Measurements from ENCODE around the gene INTS4.

The INTS4 gene

GRCh38 chr11:78020246-78020645 is 25.8 kb upstream of the INTS4 start (continued):
- no peak for TF ChIP-seq ZNF280C (tag by site-specific recombination; IDR thresholded peaks at IDR 0.05)
- TF ChIP-seq ZNF19 (tag by site-specific recombination; IDR thresholded peaks at IDR 0.05; ENCODE audit: low read depth) = no peak
- no peak for TF ChIP-seq ZNF621 (tag by site-specific recombination; IDR thresholded peaks at IDR 0.05)
- no peak for TF ChIP-seq ZBTB26 (tag by site-specific recombination; optimal IDR thresholded peaks at IDR 0.05)
- no peak for TF ChIP-seq ZFP3 (tag by site-specific recombination; IDR thresholded peaks at IDR 0.05; ENCODE audit: low read depth)
- no peak for TF ChIP-seq ZNF701 (tag by site-specific recombination; IDR thresholded peaks at IDR 0.05)
- TF ChIP-seq ZNF555 (tag by site-specific recombination; conservative IDR thresholded peaks at IDR 0.05) = no peak

GRCh38 chr11:78019808-78020207 is 25.3 kb upstream of the INTS4 start:
- Histone ChIP-seq H3K4me1 (ENCODE audit: control insufficient read depth, insufficient read depth, low read length) (peaks cover 4% of the 10 kb centered on the region; the same call in 1 of the 2 replicates), H3K27ac (ENCODE audit: extremely low read depth, low read depth, low read length) (no peak overlapping the region), H3K4me3 (ENCODE audit: low read depth, low read length) (no peak overlapping the region), H3K36me3 (ENCODE audit: control insufficient read depth in 2 of 2, insufficient read depth in 1 of 2, low read length in 2 of 2) (no peaks in the 10 kb centered on the region), H3K9me3 (ENCODE audit: control insufficient read depth, insufficient read depth, low read depth, low read length) (no peaks in the 10 kb centered on the region)
- POLR2A ChIA-PET = no interaction called here
- CTCF ChIA-PET = no interaction called here
- TF ChIP-seq ZBTB10 (tag by site-specific recombination; IDR thresholded peaks at IDR 0.05) (no peak), ZNF394 (tag by site-specific recombination; IDR thresholded peaks at IDR 0.05; ENCODE audit: borderline replicate concordance) (no peak), PRDM10 (tag by site-specific recombination; IDR thresholded peaks at IDR 0.05) (no peak), ZSCAN4 (tag by site-specific recombination; IDR thresholded peaks at IDR 0.05) (no peak), ZNF488 (tag by site-specific recombination; IDR thresholded peaks at IDR 0.05) (no peak), ZNF221 (tag by site-specific recombination; IDR thresholded peaks at IDR 0.05; ENCODE audit: borderline replicate concordance) (no peak), ZIC2 (tag by site-specific recombination; IDR thresholded peaks at IDR 0.05) (no peak), ZNF48 (tag by site-specific recombination; IDR thresholded peaks at IDR 0.05) (no peak), ZSCAN5A (tag by site-specific recombination; IDR thresholded peaks at IDR 0.05) (no peak), YY2 (tag by site-specific recombination; IDR thresholded peaks at IDR 0.05) (no peak), ZNF266 (tag by site-specific recombination; IDR thresholded peaks at IDR 0.05; ENCODE audit: low read depth) (no peak), ZNF629 (tag by site-specific recombination; IDR thresholded peaks at IDR 0.05) (peak; percentile 57), ZNF837 (tag by site-specific recombination; IDR thresholded peaks at IDR 0.05) (no peak), ZNF600 (tag by site-specific recombination; IDR thresholded peaks at IDR 0.05) (0 out of 2 replicates have a peak, but pooled peaks have one; percentile 10), ZNF792 (tag by site-specific recombination; IDR thresholded peaks at IDR 0.05) (no peak), SP7 (tag by site-specific recombination; IDR thresholded peaks at IDR 0.05) (peak; percentile 40; the same call in 1 of the 2 replicates), ZNF580 (tag by site-specific recombination; IDR thresholded peaks at IDR 0.05) (no peak)
